Femur (tissue), 1 donor: Measurements from ENCODE around the gene FRMPD2.

ENCODE experiments used
- DNase-seq: peaks from one replicate; pipeline ENCODE4 v3.0.0-alpha.2; 2017

Gene FRMPD2

GRCh38 chr10:48274636-48275035 is at the start of gene FRMPD2:
Gene FRMPD2, minus strand, starts transcription at chr10:48274696. Its CDS starts 129 bp downstream, at chr10:48274567.
- no peak for DNase-seq

GRCh38 chr10:48322017-48322416 is 47.5 kb upstream of the FRMPD2 start:
- DNase-seq = no peak

GRCh38 chr10:48317321-48317990 is 43.0 kb upstream of the FRMPD2 start:
- DNase-seq = no peak

GRCh38 chr10:48316236-48316635 is 41.7 kb upstream of the FRMPD2 start:
- DNase-seq = no peak

GRCh38 chr10:48314107-48314506 is 39.6 kb upstream of the FRMPD2 start:
- DNase-seq = no peak

- no peak for DNase-seq
These were observed 35.3 kb upstream of the FRMPD2 start for GRCh38 chr10:48309711-48310226.

- no peak for DNase-seq
These were observed 33.2 kb upstream of the FRMPD2 start for GRCh38 chr10:48307711-48308018.

- peak; percentile 78 for DNase-seq
These were observed 32.6 kb upstream of the FRMPD2 start for GRCh38 chr10:48306870-48307710.

- peak; percentile 92 for DNase-seq
These were observed 31.9 kb upstream of the FRMPD2 start, which contains the start of gene MAPK8 for GRCh38 chr10:48306265-48306869. Gene MAPK8, plus strand, starts transcription at chr10:48306677. Its CDS starts 94,984 bp downstream, at chr10:48401661.

- DNase-seq = no peak
These were observed 31.4 kb upstream of the FRMPD2 start for GRCh38 chr10:48305905-48306264.

GRCh38 chr10:48302515-48303476 is 28.3 kb upstream of the FRMPD2 start:
- DNase-seq = no peak

GRCh38 chr10:48300556-48300955 is 26.1 kb upstream of the FRMPD2 start:
- no peak for DNase-seq

GRCh38 chr10:48299692-48300091 is 25.2 kb upstream of the FRMPD2 start:
- DNase-seq = no peak

- DNase-seq = no peak
These were observed 24.6 kb upstream of the FRMPD2 start for GRCh38 chr10:48299066-48299465.

- DNase-seq = no peak
These were observed 22.1 kb upstream of the FRMPD2 start for GRCh38 chr10:48296576-48297098.

- DNase-seq = no peak
These were observed 19.9 kb upstream of the FRMPD2 start for GRCh38 chr10:48294431-48294830.

GRCh38 chr10:48292616-48293015 is 18.1 kb upstream of the FRMPD2 start:
- no peak for DNase-seq

- no peak for DNase-seq
These were observed 16.7 kb upstream of the FRMPD2 start for GRCh38 chr10:48291190-48291589.

- no peak for DNase-seq
These were observed 15.8 kb upstream of the FRMPD2 start for GRCh38 chr10:48290286-48290685.

GRCh38 chr10:48289501-48290238 is 15.2 kb upstream of the FRMPD2 start:
- DNase-seq = peak; percentile 66

GRCh38 chr10:48288661-48289060 is 14.2 kb upstream of the FRMPD2 start:
- DNase-seq = no peak
